ENCODE results near the gene CADPS2.

Gene CADPS2

GRCh38 chr7:122618585-122619189, 267.6 kb downstream of the CADPS2 start:
- Mint-ChIP-seq H3K9me3 (no peaks in the 10 kb centered on the region), H3K4me3 (no peak overlapping the region), H3K4me1 (ENCODE audit: low read depth) (no peaks in the 10 kb centered on the region), H3K36me3 (ENCODE audit: low read depth) (no peaks in the 10 kb centered on the region), H3K27ac (no peak overlapping the region), H3K27me3 (no peaks in the 10 kb centered on the region)

- Mint-ChIP-seq H3K27me3 (no peaks in the 10 kb centered on the region), H3K27ac (no peak overlapping the region), H3K9me3 (no peaks in the 10 kb centered on the region), H3K4me1 (ENCODE audit: low read depth) (no peaks in the 10 kb centered on the region), H3K36me3 (ENCODE audit: low read depth) (no peaks in the 10 kb centered on the region), H3K4me3 (no peak overlapping the region)
Measured at GRCh38 chr7:122616951-122617350, 269.3 kb downstream of the CADPS2 start.

- H3K4me1 Mint-ChIP-seq (ENCODE audit: low read depth), result no peaks in the 10 kb centered on the region
- no peak overlapping the region for H3K4me3 Mint-ChIP-seq
- H3K9me3 Mint-ChIP-seq, result no peaks in the 10 kb centered on the region
- no peak overlapping the region for H3K27ac Mint-ChIP-seq
- H3K27me3 Mint-ChIP-seq, result no peaks in the 10 kb centered on the region
- no peaks in the 10 kb centered on the region for H3K36me3 Mint-ChIP-seq (ENCODE audit: low read depth)
Measured at GRCh38 chr7:122605929-122606328, 280.3 kb downstream of the CADPS2 start.

- H3K27me3 Mint-ChIP-seq, result no peaks in the 10 kb centered on the region
- H3K9me3 Mint-ChIP-seq, result no peaks in the 10 kb centered on the region
- no peaks in the 10 kb centered on the region for H3K4me1 Mint-ChIP-seq (ENCODE audit: low read depth)
- H3K36me3 Mint-ChIP-seq (ENCODE audit: low read depth), result no peaks in the 10 kb centered on the region
- no peak overlapping the region for H3K27ac Mint-ChIP-seq
- H3K4me3 Mint-ChIP-seq, result no peak overlapping the region
Measured at GRCh38 chr7:122604251-122604650, 282.0 kb downstream of the CADPS2 start.

- Mint-ChIP-seq H3K4me3 (no peak overlapping the region), H3K36me3 (ENCODE audit: low read depth) (no peaks in the 10 kb centered on the region), H3K27ac (no peak overlapping the region), H3K4me1 (ENCODE audit: low read depth) (no peaks in the 10 kb centered on the region), H3K9me3 (no peaks in the 10 kb centered on the region), H3K27me3 (no peaks in the 10 kb centered on the region)
Measured at GRCh38 chr7:122602800-122603199, 283.5 kb downstream of the CADPS2 start.

GRCh38 chr7:122600630-122601029, 285.6 kb downstream of the CADPS2 start:
- Mint-ChIP-seq H3K9me3 (peaks cover 5% of the 10 kb centered on the region), H3K4me3 (no peak overlapping the region), H3K4me1 (ENCODE audit: low read depth) (no peaks in the 10 kb centered on the region), H3K27ac (no peak overlapping the region), H3K36me3 (ENCODE audit: low read depth) (no peaks in the 10 kb centered on the region), H3K27me3 (no peaks in the 10 kb centered on the region)

- H3K9me3 Mint-ChIP-seq, result peaks cover 5% of the 10 kb centered on the region
- H3K36me3 Mint-ChIP-seq (ENCODE audit: low read depth), result no peaks in the 10 kb centered on the region
- no peak overlapping the region for H3K4me3 Mint-ChIP-seq
- H3K27ac Mint-ChIP-seq, result no peak overlapping the region
- H3K27me3 Mint-ChIP-seq, result no peaks in the 10 kb centered on the region
- H3K4me1 Mint-ChIP-seq (ENCODE audit: low read depth), result no peaks in the 10 kb centered on the region
Measured at GRCh38 chr7:122600042-122600441, 286.2 kb downstream of the CADPS2 start.

- Mint-ChIP-seq H3K27me3 (no peaks in the 10 kb centered on the region), H3K4me1 (ENCODE audit: low read depth) (no peaks in the 10 kb centered on the region), H3K36me3 (ENCODE audit: low read depth) (no peaks in the 10 kb centered on the region), H3K9me3 (peaks cover 5% of the 10 kb centered on the region), H3K4me3 (no peak overlapping the region), H3K27ac (no peak overlapping the region)
Measured at GRCh38 chr7:122597277-122597676, 289.0 kb downstream of the CADPS2 start.

GRCh38 chr7:122595885-122596284, 290.4 kb downstream of the CADPS2 start:
- peaks cover 5% of the 10 kb centered on the region for H3K9me3 Mint-ChIP-seq
- no peak overlapping the region for H3K27ac Mint-ChIP-seq

GRCh38 chr7:122588621-122589020, 297.6 kb downstream of the CADPS2 start:
- Mint-ChIP-seq H3K27ac (no peak overlapping the region), H3K9me3 (no peaks in the 10 kb centered on the region), H3K27me3 (no peaks in the 10 kb centered on the region), H3K4me3 (no peak overlapping the region), H3K4me1 (ENCODE audit: low read depth) (no peaks in the 10 kb centered on the region), H3K36me3 (ENCODE audit: low read depth) (no peaks in the 10 kb centered on the region)

More at GRCh38 chr7:122595885-122596284, 290.4 kb downstream of the CADPS2 start:
- no peaks in the 10 kb centered on the region for H3K4me1 Mint-ChIP-seq (ENCODE audit: low read depth)
- H3K4me3 Mint-ChIP-seq, result no peak overlapping the region
- H3K27me3 Mint-ChIP-seq, result no peaks in the 10 kb centered on the region
- H3K36me3 Mint-ChIP-seq (ENCODE audit: low read depth), result no peaks in the 10 kb centered on the region

GRCh38 chr7:122584676-122585251, 301.5 kb downstream of the CADPS2 start:
- Mint-ChIP-seq H3K27ac (no peak overlapping the region), H3K27me3 (no peaks in the 10 kb centered on the region), H3K4me3 (no peak overlapping the region), H3K9me3 (no peaks in the 10 kb centered on the region), H3K4me1 (ENCODE audit: low read depth) (no peaks in the 10 kb centered on the region), H3K36me3 (ENCODE audit: low read depth) (no peaks in the 10 kb centered on the region)

GRCh38 chr7:122578350-122578749, 307.9 kb downstream of the CADPS2 start:
- Mint-ChIP-seq H3K27me3 (no peaks in the 10 kb centered on the region), H3K4me3 (no peak overlapping the region), H3K4me1 (ENCODE audit: low read depth) (no peaks in the 10 kb centered on the region), H3K27ac (no peak overlapping the region), H3K9me3 (no peaks in the 10 kb centered on the region), H3K36me3 (ENCODE audit: low read depth) (no peaks in the 10 kb centered on the region)

- no peaks in the 10 kb centered on the region for H3K9me3 Mint-ChIP-seq
- H3K27ac Mint-ChIP-seq, result no peak overlapping the region
- H3K36me3 Mint-ChIP-seq (ENCODE audit: low read depth), result no peaks in the 10 kb centered on the region
- no peaks in the 10 kb centered on the region for H3K4me1 Mint-ChIP-seq (ENCODE audit: low read depth)
- H3K4me3 Mint-ChIP-seq, result no peak overlapping the region
- H3K27me3 Mint-ChIP-seq, result no peaks in the 10 kb centered on the region
Measured at GRCh38 chr7:122577449-122578003, 308.7 kb downstream of the CADPS2 start.

GRCh38 chr7:122572706-122573105, 313.6 kb downstream of the CADPS2 start:
- Mint-ChIP-seq H3K27me3 (no peaks in the 10 kb centered on the region), H3K36me3 (ENCODE audit: low read depth) (no peaks in the 10 kb centered on the region), H3K27ac (no peak overlapping the region), H3K4me3 (no peak overlapping the region), H3K9me3 (no peaks in the 10 kb centered on the region), H3K4me1 (ENCODE audit: low read depth) (no peaks in the 10 kb centered on the region)

GRCh38 chr7:122561326-122561725, 324.9 kb downstream of the CADPS2 start:
- no peaks in the 10 kb centered on the region for H3K4me1 Mint-ChIP-seq (ENCODE audit: low read depth)
- H3K36me3 Mint-ChIP-seq (ENCODE audit: low read depth), result no peaks in the 10 kb centered on the region
- no peaks in the 10 kb centered on the region for H3K9me3 Mint-ChIP-seq
- H3K27ac Mint-ChIP-seq, result no peak overlapping the region
- no peaks in the 10 kb centered on the region for H3K27me3 Mint-ChIP-seq
- no peak overlapping the region for H3K4me3 Mint-ChIP-seq

Data from stimulated activated naive CD8-positive, alpha-beta T cell treated with anti-CD3 and anti-CD28 coated beads, Interleukin-15, Interleukin-2, amounts not matched to agents 100 ng/mL and 50 ng/mL, for 24 hours (primary cell).